DMS153 treated with DMSO at 0.1 percent for 48 hours (cell line): Measurements from ENCODE around the gene LY6G5C.
"Not testable (repeated sequence)": the region's sequence is repeated elsewhere in the genome, so short reads cannot be mapped to it uniquely, and the experiment has no call there.

Experiments used
- DNase-seq: peaks from one replicate; lab custom pipeline; 2025; ENCODE audit not compliant: unreplicated experiment; lab: John Stamatoyannopoulos, UW

LY6G5C gene

GRCh38 chr6:31715022-31715958, 34.4 kb upstream of the LY6G5C start, which contains the start of gene LY6G6D:
Gene LY6G6D (plus strand): TSS chr6:31715348. CDS start chr6:31715356, 8 bp downstream.
- DNase-seq, result no peak

GRCh38 chr6:31713991-31714684, 33.3 kb upstream of the LY6G5C start:
- DNase-seq, result no peak

- no peak for DNase-seq
Observed at GRCh38 chr6:31713465-31713864, 32.6 kb upstream of the LY6G5C start.

GRCh38 chr6:31712296-31712695, 31.4 kb upstream of the LY6G5C start:
- DNase-seq, result no peak

- no peak for DNase-seq
Observed at GRCh38 chr6:31711233-31711632, 30.4 kb upstream of the LY6G5C start.

GRCh38 chr6:31710523-31711219, 29.8 kb upstream of the LY6G5C start:
- no peak for DNase-seq

GRCh38 chr6:31709157-31709556, 28.3 kb upstream of the LY6G5C start:
- not testable (repeated sequence) for DNase-seq

GRCh38 chr6:31708224-31708623, 27.4 kb upstream of the LY6G5C start:
- DNase-seq, result no peak

GRCh38 chr6:31707701-31708100, 26.8 kb upstream of the LY6G5C start:
- DNase-seq, result no peak

- no peak for DNase-seq
Observed at GRCh38 chr6:31706599-31706998, 25.7 kb upstream of the LY6G5C start, which contains the start of gene LY6G6F. Gene LY6G6F (plus strand): TSS chr6:31706866. CDS start chr6:31706907, 41 bp downstream.

GRCh38 chr6:31705931-31706330, 25.1 kb upstream of the LY6G5C start:
- no peak for DNase-seq

GRCh38 chr6:31702819-31703716, 22.2 kb upstream of the LY6G5C start, which contains the start of gene ABHD16A:
Gene ABHD16A (minus strand): TSS chr6:31703324. CDS start chr6:31703281, 43 bp downstream.
- peak; percentile 89 for DNase-seq

- DNase-seq, result no peak
Observed at GRCh38 chr6:31702405-31702818, 21.5 kb upstream of the LY6G5C start.

- DNase-seq, result no peak
Observed at GRCh38 chr6:31701666-31702404, 21.0 kb upstream of the LY6G5C start.

- no peak for DNase-seq
Observed at GRCh38 chr6:31700740-31701401, 20.0 kb upstream of the LY6G5C start.

GRCh38 chr6:31697555-31697954, 16.7 kb upstream of the LY6G5C start:
- DNase-seq, result no peak

- DNase-seq, result no peak
Observed at GRCh38 chr6:31693535-31693934, 12.7 kb upstream of the LY6G5C start.

- no peak for DNase-seq
Observed at GRCh38 chr6:31692886-31693285, 12.0 kb upstream of the LY6G5C start.

- no peak for DNase-seq
Observed at GRCh38 chr6:31692353-31692752, 11.5 kb upstream of the LY6G5C start.
